ENCODE data around the gene SPATA31C1. TPM values are rescaled to one million over a fixed set of nuclear protein-coding genes. Genes with fewer than 3 reads are reported as not detected.

SPATA31C1 gene
- total and polyA plus RNA-seq, 2 donors (not counting 1 experiment from before 2014, with no cell fraction given) = not detected

GRCh38 chr9:87970602-87971001 is 52.8 kb downstream of the SPATA31C1 start:
- Histone ChIP-seq H3K9me3 (ENCODE audit: control extremely low read depth in 1 of 3, control insufficient read depth in 2 of 3, insufficient read depth in 1 of 3, low read length in 2 of 3) (peaks cover 0 to 20% (median 0%) of the 10 kb centered on the region in 3 donors), H3K27ac (ENCODE audit: low read length in 2 of 2) (no peak overlapping the region), H3K36me3 (replicated peaks in 1 of 2; ENCODE audit: control extremely low read depth in 1 of 2, control insufficient read depth in 1 of 2, extremely low read depth in 1 of 2, insufficient read depth in 2 of 2, low read length in 1 of 2) (no peaks in the 10 kb centered on the region), H3K9ac (ENCODE audit: low read length) (no peak overlapping the region), H3K4me2 (replicated peaks; ENCODE audit: low read depth, low read length, poor library complexity, severe bottlenecking) (no peak overlapping the region), H3K27me3 (replicated peaks in 1 of 4; ENCODE audit: control extremely low read depth in 1 of 4, control insufficient read depth in 3 of 4, insufficient read depth in 4 of 4, low read length in 3 of 4) (peaks cover 0 to 11% (median 4%) of the 10 kb centered on the region in 4 experiments), H4K20me1 (ENCODE audit: control insufficient read depth, insufficient read depth, low read length, poor library complexity, severe bottlenecking) (no peaks in the 10 kb centered on the region), H3K79me2 (ENCODE audit: control insufficient read depth, insufficient read depth, low read length) (no peaks in the 10 kb centered on the region), H2AFZ (ENCODE audit: insufficient read depth, low read depth, low read length, poor library complexity, severe bottlenecking) (no peak overlapping the region), H3K4me1 (ENCODE audit: control insufficient read depth in 2 of 2, insufficient read depth in 2 of 2, low read length in 2 of 2) (peaks cover 15 to 17% of the 10 kb centered on the region in 2 donors), H3K4me3 (ENCODE audit: control extremely low read depth in 1 of 5, extremely low read depth in 1 of 5, insufficient read depth in 1 of 5, low read depth in 2 of 5, low read length in 4 of 5) (no peak overlapping the region)
- ChIA-PET POLR2A (no interaction called here), CTCF (no interaction called here)
- Mint-ChIP-seq H3K4me1 (peaks cover 22% of the 10 kb centered on the region), H3K27ac (no peak overlapping the region), H3K4me3 (no peak overlapping the region), H3K27me3 (peaks cover 13% of the 10 kb centered on the region), H3K9me3 (ENCODE audit: insufficient read depth) (peaks cover 2% of the 10 kb centered on the region)
- intact Hi-C loops (cut with micrococcal nuclease) = loop anchor here (5.0 kb wide), 1 partner anchor 417 kb away; the partner anchor contains the start of gene SPIN1
- WGBS (ENCODE audit: insufficient coverage) = 94% methylated on average over 9 of the region's 10 CpGs
- TF ChIP-seq CTCF (IDR thresholded peaks at IDR 0.05) (no peak), EZH2 (IDR thresholded peaks at IDR 0.05; ENCODE audit: borderline replicate concordance, insufficient read depth, low read depth, low read length, poor library complexity, severe bottlenecking) (no peak)
- DNase-seq = no peak
- ATAC-seq (ENCODE audit: low read depth) = no peak

- POLR2A ChIA-PET = no interaction called here
- H3K27ac ChIP-seq (ENCODE audit: low read length in 2 of 2) = no peak overlapping the region
- CTCF ChIA-PET = no interaction called here
Measured at GRCh38 chr9:87973122-87973521, 55.4 kb downstream of the SPATA31C1 start.

More at GRCh38 chr9:87973122-87973521, 55.4 kb downstream of the SPATA31C1 start:
- H3K27me3 Mint-ChIP-seq = peaks cover 13% of the 10 kb centered on the region
- DNase-seq (no peak), ATAC-seq (ENCODE audit: low read depth) (no peak)
- Histone ChIP-seq H3K27me3 (replicated peaks in 1 of 4; ENCODE audit: control extremely low read depth in 1 of 4, control insufficient read depth in 3 of 4, insufficient read depth in 4 of 4, low read length in 3 of 4) (peaks cover 0 to 8% (median 3%) of the 10 kb centered on the region in 4 experiments), H3K36me3 (replicated peaks in 1 of 2; ENCODE audit: control extremely low read depth in 1 of 2, control insufficient read depth in 1 of 2, extremely low read depth in 1 of 2, insufficient read depth in 2 of 2, low read length in 1 of 2) (no peaks in the 10 kb centered on the region), H3K4me3 (ENCODE audit: control extremely low read depth in 1 of 5, extremely low read depth in 1 of 5, insufficient read depth in 1 of 5, low read depth in 2 of 5, low read length in 4 of 5) (no peak overlapping the region), H3K4me2 (replicated peaks; ENCODE audit: low read depth, low read length, poor library complexity, severe bottlenecking) (no peak overlapping the region), H4K20me1 (ENCODE audit: control insufficient read depth, insufficient read depth, low read length, poor library complexity, severe bottlenecking) (no peaks in the 10 kb centered on the region), H3K9me3 (ENCODE audit: control extremely low read depth in 1 of 3, control insufficient read depth in 2 of 3, insufficient read depth in 1 of 3, low read length in 2 of 3) (peaks cover 0 to 20% (median 0%) of the 10 kb centered on the region in 3 donors), H3K4me1 (ENCODE audit: control insufficient read depth in 2 of 2, insufficient read depth in 2 of 2, low read length in 2 of 2) (peaks cover 15 to 17% of the 10 kb centered on the region in 2 donors), H2AFZ (ENCODE audit: insufficient read depth, low read depth, low read length, poor library complexity, severe bottlenecking) (no peak overlapping the region), H3K9ac (ENCODE audit: low read length) (no peak overlapping the region), H3K79me2 (ENCODE audit: control insufficient read depth, insufficient read depth, low read length) (no peaks in the 10 kb centered on the region)
- H3K27ac Mint-ChIP-seq = no peak overlapping the region
- WGBS (ENCODE audit: insufficient coverage) = 93% methylated on average over 4 of the region's 5 CpGs
- peaks cover 2% of the 10 kb centered on the region for H3K9me3 Mint-ChIP-seq (ENCODE audit: insufficient read depth)
- intact Hi-C loops (cut with micrococcal nuclease) = loop anchor here (5.0 kb wide), 1 partner anchor 414 kb away; the partner anchor contains the start of gene SPIN1
- H3K4me1 Mint-ChIP-seq = peaks cover 22% of the 10 kb centered on the region
- no peak for TF ChIP-seq EZH2 (IDR thresholded peaks at IDR 0.05; ENCODE audit: borderline replicate concordance, insufficient read depth, low read depth, low read length, poor library complexity, severe bottlenecking)
- no peak for TF ChIP-seq CTCF (IDR thresholded peaks at IDR 0.05)
- H3K4me3 Mint-ChIP-seq = peak overlapping the region; percentile 91

Other genes with a start within 250 kb of the SPATA31C1 start
- gene CTSL, start 191.8 kb upstream of the SPATA31C1 start, total RNA-seq = 0.70 and 0.74 TPM in 2 replicates
- gene CTSL, start 191.8 kb upstream of the SPATA31C1 start, polyA plus RNA-seq = 0.13 and 0.71 TPM in 2 replicates
- not detected in 2 replicates for gene SPATA31E1, start 35.1 kb upstream of the SPATA31C1 start, total RNA-seq
- not detected in 2 replicates for gene SPATA31E1, start 35.1 kb upstream of the SPATA31C1 start, polyA plus RNA-seq
- 0.61 and 1.3 TPM in 2 replicates for gene CDK20, start 56.6 kb downstream of the SPATA31C1 start, total RNA-seq
- 1.2 and 2.9 TPM in 2 replicates for gene CDK20, start 56.6 kb downstream of the SPATA31C1 start, polyA plus RNA-seq
- not detected in 2 replicates for gene SPATA31C2, start 220.5 kb downstream of the SPATA31C1 start, total RNA-seq
- gene SPATA31C2, start 220.5 kb downstream of the SPATA31C1 start, polyA plus RNA-seq = not detected in 2 replicates